NCI-H69 (cell line): ENCODE data around the gene DENND10.
"Not testable (repeated sequence)": the region's sequence is repeated elsewhere in the genome, so short reads cannot be mapped to it uniquely, and the experiment has no call there.

ENCODE experiments used
- DNase-seq: peaks from one replicate; lab custom pipeline; 2025; lab: John Stamatoyannopoulos, UW

The DENND10 gene

GRCh38 chr10:119098576-119098975 is 5.3 kb upstream of the DENND10 start:
- no peak for DNase-seq

GRCh38 chr10:119100434-119101238 is 3.3 kb upstream of the DENND10 start:
- DNase-seq = no peak

GRCh38 chr10:119101366-119102098 is 2.4 kb upstream of the DENND10 start:
- DNase-seq = peak; percentile 14

- no peak for DNase-seq
Measured at GRCh38 chr10:119103241-119103902, 541 bp upstream of the DENND10 start.

GRCh38 chr10:119104654-119105015 is 722 bp downstream of the DENND10 start:
- DNase-seq = no peak

- no peak for DNase-seq
Measured at GRCh38 chr10:119105155-119105554, 1.2 kb downstream of the DENND10 start.

GRCh38 chr10:119105899-119106298 is 2.0 kb downstream of the DENND10 start:
- DNase-seq = not testable (repeated sequence)

- not testable (repeated sequence) for DNase-seq
Measured at GRCh38 chr10:119107106-119107505, 3.2 kb downstream of the DENND10 start.

GRCh38 chr10:119107771-119108170 is 3.9 kb downstream of the DENND10 start:
- DNase-seq = not testable (repeated sequence)

- no peak for DNase-seq
Measured at GRCh38 chr10:119112056-119112455, 8.1 kb downstream of the DENND10 start.

- no peak for DNase-seq
Measured at GRCh38 chr10:119113751-119114732, 10.1 kb downstream of the DENND10 start.

- no peak for DNase-seq
Measured at GRCh38 chr10:119115926-119116325, 12.0 kb downstream of the DENND10 start.

- no peak for DNase-seq
Measured at GRCh38 chr10:119116326-119116951, 12.5 kb downstream of the DENND10 start.

- no peak for DNase-seq
Measured at GRCh38 chr10:119118231-119118630, 14.3 kb downstream of the DENND10 start.

- no peak for DNase-seq
Measured at GRCh38 chr10:119119400-119119799, 15.5 kb downstream of the DENND10 start.

GRCh38 chr10:119120413-119120867 is 16.5 kb downstream of the DENND10 start:
- DNase-seq = no peak

- DNase-seq = no peak
Measured at GRCh38 chr10:119120875-119121274, 17.0 kb downstream of the DENND10 start.

- no peak for DNase-seq
Measured at GRCh38 chr10:119125942-119126341, 22.0 kb downstream of the DENND10 start.

- no peak for DNase-seq
Measured at GRCh38 chr10:119129721-119130120, 25.8 kb downstream of the DENND10 start.

- DNase-seq = no peak
Measured at GRCh38 chr10:119131512-119132240, 27.8 kb downstream of the DENND10 start.
